Measurements from ENCODE around the gene NELL1. TPM values are rescaled to one million over a fixed set of nuclear protein-coding genes. Genes with fewer than 3 reads are reported as not detected.
A peak's percentile ranks its signal among the peaks of the same experiment; 100 is the strongest.

Gene NELL1
- total RNA-seq, 1 donor from 2014 or later, result not detected

GRCh38 chr11:21501245-21501644 lies 831.9 kb downstream of the NELL1 start:
- H3K36me3 ChIP-seq, result no peaks in the 10 kb centered on the region
- H3K27me3 ChIP-seq, result no peaks in the 10 kb centered on the region
- no peak overlapping the region for H3K4me3 ChIP-seq
- no peaks in the 10 kb centered on the region for H4K20me1 ChIP-seq (ENCODE audit: low read depth)
- H3F3A ChIP-seq (ENCODE audit: low read depth), result no peaks in the 10 kb centered on the region
- Mint-ChIP-seq H3K27me3 (ENCODE audit: insufficient read depth, low read depth) (no peaks in the 10 kb centered on the region), H3K4me1 (peaks cover 2% of the 10 kb centered on the region), H3K36me3 (no peaks in the 10 kb centered on the region), H3K27ac (no peak overlapping the region), H3K9me3 (no peaks in the 10 kb centered on the region), H3K4me3 (no peak overlapping the region)
- no peaks in the 10 kb centered on the region for H3K9me3 ChIP-seq (ENCODE audit: low read depth)
- no peak for DNase-seq (ENCODE audit: low spot score)
- no peak overlapping the region for H3K4me2 ChIP-seq
- H2AFZ ChIP-seq (replicated peaks), result no peak overlapping the region
- H3K27ac ChIP-seq, result no peak overlapping the region
- no peaks in the 10 kb centered on the region for H3K79me2 ChIP-seq (ENCODE audit: low read depth)
- H3K9ac ChIP-seq, result no peak overlapping the region
- no peaks in the 10 kb centered on the region for H3K4me1 ChIP-seq
- TF ChIP-seq CTCF (IDR thresholded peaks at IDR 0.05) (no peak), EZH2phosphoT487 (IDR thresholded peaks at IDR 0.05) (no peak), EZH2 (IDR thresholded peaks at IDR 0.05) (no peak)

- no peaks in the 10 kb centered on the region for H3K9me3 Mint-ChIP-seq
- TF ChIP-seq EZH2 (IDR thresholded peaks at IDR 0.05) (no peak), CTCF (IDR thresholded peaks at IDR 0.05) (no peak), EZH2phosphoT487 (IDR thresholded peaks at IDR 0.05) (no peak)
- H3K4me3 Mint-ChIP-seq, result no peak overlapping the region
- H3K27me3 Mint-ChIP-seq (ENCODE audit: insufficient read depth, low read depth), result no peaks in the 10 kb centered on the region
- H3K9me3 ChIP-seq (ENCODE audit: low read depth), result no peaks in the 10 kb centered on the region
- H3F3A ChIP-seq (ENCODE audit: low read depth), result no peaks in the 10 kb centered on the region
- DNase-seq (ENCODE audit: low spot score), result no peak
- no peaks in the 10 kb centered on the region for H3K4me1 ChIP-seq
- H3K36me3 ChIP-seq, result no peaks in the 10 kb centered on the region
- H3K36me3 Mint-ChIP-seq, result no peaks in the 10 kb centered on the region
- H2AFZ ChIP-seq (replicated peaks), result no peak overlapping the region
- no peak overlapping the region for H3K27ac ChIP-seq
- H3K27me3 ChIP-seq, result no peaks in the 10 kb centered on the region
- no peak overlapping the region for H3K4me3 ChIP-seq
- H3K27ac Mint-ChIP-seq, result no peak overlapping the region
- H3K79me2 ChIP-seq (ENCODE audit: low read depth), result no peaks in the 10 kb centered on the region
- no peak overlapping the region for H3K4me2 ChIP-seq
- no peak overlapping the region for H3K9ac ChIP-seq
- H4K20me1 ChIP-seq (ENCODE audit: low read depth), result no peaks in the 10 kb centered on the region
- peaks cover 2% of the 10 kb centered on the region for H3K4me1 Mint-ChIP-seq
Observed at GRCh38 chr11:21505070-21505469, 835.7 kb downstream of the NELL1 start.

GRCh38 chr11:21511835-21512440 lies 842.6 kb downstream of the NELL1 start:
- peak; percentile 87 for DNase-seq (ENCODE audit: low spot score)
- Histone ChIP-seq H3K36me3 (no peaks in the 10 kb centered on the region), H3K4me2 (no peak overlapping the region), H3F3A (ENCODE audit: low read depth) (no peaks in the 10 kb centered on the region), H3K9ac (no peak overlapping the region), H3K79me2 (ENCODE audit: low read depth) (no peaks in the 10 kb centered on the region), H2AFZ (replicated peaks) (no peak overlapping the region), H3K4me3 (no peak overlapping the region), H3K27me3 (no peaks in the 10 kb centered on the region), H4K20me1 (ENCODE audit: low read depth) (no peaks in the 10 kb centered on the region), H3K9me3 (ENCODE audit: low read depth) (no peaks in the 10 kb centered on the region), H3K27ac (no peak overlapping the region), H3K4me1 (no peaks in the 10 kb centered on the region)
- Mint-ChIP-seq H3K36me3 (no peaks in the 10 kb centered on the region), H3K27me3 (ENCODE audit: insufficient read depth, low read depth) (no peaks in the 10 kb centered on the region), H3K4me1 (no peaks in the 10 kb centered on the region), H3K27ac (no peak overlapping the region), H3K9me3 (no peaks in the 10 kb centered on the region), H3K4me3 (no peak overlapping the region)
- TF ChIP-seq CTCF (IDR thresholded peaks at IDR 0.05) (peak; percentile 90), EZH2 (IDR thresholded peaks at IDR 0.05) (no peak)

Data from neural progenitor cell (in vitro differentiated cells).